WERI-Rb-1 (cell line): Measurements from ENCODE around the gene EFCAB14.
"Not testable (repeated sequence)": the region's sequence is repeated elsewhere in the genome, so short reads cannot be mapped to it uniquely, and the experiment has no call there.

Experiments used
- DNase-seq: peaks from one replicate; pipeline ENCODE4 v3.0.0-alpha.2; 2020
- H3K27ac ChIP-seq: fragments of 250-450 bp; sonication (Bioruptor Pico); 2 replicates; pipeline ENCODE4 v1.5.1; 2020; ENCODE audit warnings: mild to moderate bottlenecking, moderate library complexity
- H3K27me3 ChIP-seq: fragments of 250-450 bp; sonication (Bioruptor Pico); 2 replicates; pipeline ENCODE4 v1.5.1; 2021; ENCODE audit warnings: mild to moderate bottlenecking, low read depth, moderate library complexity; ENCODE audit not compliant: insufficient read depth, severe bottlenecking
- H3K36me3 ChIP-seq: fragments of 250-450 bp; sonication (Bioruptor Pico); 2 replicates; pipeline ENCODE4 v1.5.1; 2020; ENCODE audit warnings: mild to moderate bottlenecking, moderate library complexity
- H3K4me3 ChIP-seq: 2 replicates; pipeline ENCODE4 v1.5.1; 2011; ENCODE audit warnings: low read depth, mild to moderate bottlenecking, control low read depth, low read length
- H3K9me3 ChIP-seq: fragments of 250-450 bp; sonication (Bioruptor Pico); 2 replicates; pipeline ENCODE4 v1.5.1; 2021; ENCODE audit warnings: mild to moderate bottlenecking, moderate library complexity; ENCODE audit not compliant: severe bottlenecking
- CTCF ChIP-seq: IDR thresholded peaks from 2 replicates; pipeline ENCODE4 v1.5.1; 2011; ENCODE audit warnings: low read depth, mild to moderate bottlenecking, control low read depth, inconsistent platforms, low read length

EFCAB14 gene

GRCh38 chr1:46703927-46704641 lies 14.8 kb downstream of the EFCAB14 start:
- no peak for DNase-seq
- TF ChIP-seq CTCF, result no peak
- Histone ChIP-seq H3K4me3 (no peak overlapping the region), H3K9me3 (no peaks in the 10 kb centered on the region), H3K36me3 (peaks cover 41% of the 10 kb centered on the region), H3K27ac (no peak overlapping the region), H3K27me3 (no peaks in the 10 kb centered on the region)

GRCh38 chr1:46699666-46700065 lies 19.2 kb downstream of the EFCAB14 start:
- Histone ChIP-seq H3K36me3 (peaks cover 21% of the 10 kb centered on the region), H3K4me3 (no peak overlapping the region), H3K27me3 (no peaks in the 10 kb centered on the region), H3K27ac (no peak overlapping the region), H3K9me3 (no peaks in the 10 kb centered on the region)
- TF ChIP-seq CTCF, result no peak
- DNase-seq, result no peak

GRCh38 chr1:46697053-46697452 lies 21.9 kb downstream of the EFCAB14 start:
- DNase-seq, result no peak
- no peaks in the 10 kb centered on the region for H3K9me3 ChIP-seq
- peaks cover 16% of the 10 kb centered on the region for H3K36me3 ChIP-seq

GRCh38 chr1:46694676-46695075 lies 24.2 kb downstream of the EFCAB14 start:
- not testable (repeated sequence) for DNase-seq, H3K27me3 ChIP-seq, H3K9me3 ChIP-seq, H3K4me3 ChIP-seq, H3K27ac ChIP-seq
- H3K36me3 ChIP-seq, result peaks cover 30% of the 10 kb centered on the region

More at GRCh38 chr1:46697053-46697452, 21.9 kb downstream of the EFCAB14 start:
- TF ChIP-seq CTCF, result no peak
- Histone ChIP-seq H3K4me3 (no peak overlapping the region), H3K27me3 (no peaks in the 10 kb centered on the region), H3K27ac (no peak overlapping the region)

GRCh38 chr1:46692811-46693770 lies 25.8 kb downstream of the EFCAB14 start:
- Histone ChIP-seq H3K27me3 (no peaks in the 10 kb centered on the region), H3K4me3 (no peak overlapping the region), H3K9me3 (no peaks in the 10 kb centered on the region), H3K36me3 (peaks cover 41% of the 10 kb centered on the region), H3K27ac (no peak overlapping the region)
- TF ChIP-seq CTCF, result no peak
- no peak for DNase-seq

- no peak for DNase-seq
- no peak for TF ChIP-seq CTCF
- no peaks in the 10 kb centered on the region for H3K9me3 ChIP-seq
Observed at GRCh38 chr1:46691997-46692790, 26.7 kb downstream of the EFCAB14 start.

More at GRCh38 chr1:46691997-46692790, 26.7 kb downstream of the EFCAB14 start:
- H3K36me3 ChIP-seq, result peaks cover 50% of the 10 kb centered on the region
- no peak overlapping the region for H3K4me3 ChIP-seq
- H3K27ac ChIP-seq, result no peak overlapping the region
- H3K27me3 ChIP-seq, result no peaks in the 10 kb centered on the region
